Measurements from ENCODE around the gene TTLL13. TPM values are rescaled to one million over a fixed set of nuclear protein-coding genes. Genes with fewer than 3 reads are reported as not detected.
"Not testable (repeated sequence)": the region's sequence is repeated elsewhere in the genome, so short reads cannot be mapped to it uniquely, and the experiment has no call there.

TTLL13 gene
- total RNA-seq, 1 experiment from 2014 or later: not detected

DNA sequence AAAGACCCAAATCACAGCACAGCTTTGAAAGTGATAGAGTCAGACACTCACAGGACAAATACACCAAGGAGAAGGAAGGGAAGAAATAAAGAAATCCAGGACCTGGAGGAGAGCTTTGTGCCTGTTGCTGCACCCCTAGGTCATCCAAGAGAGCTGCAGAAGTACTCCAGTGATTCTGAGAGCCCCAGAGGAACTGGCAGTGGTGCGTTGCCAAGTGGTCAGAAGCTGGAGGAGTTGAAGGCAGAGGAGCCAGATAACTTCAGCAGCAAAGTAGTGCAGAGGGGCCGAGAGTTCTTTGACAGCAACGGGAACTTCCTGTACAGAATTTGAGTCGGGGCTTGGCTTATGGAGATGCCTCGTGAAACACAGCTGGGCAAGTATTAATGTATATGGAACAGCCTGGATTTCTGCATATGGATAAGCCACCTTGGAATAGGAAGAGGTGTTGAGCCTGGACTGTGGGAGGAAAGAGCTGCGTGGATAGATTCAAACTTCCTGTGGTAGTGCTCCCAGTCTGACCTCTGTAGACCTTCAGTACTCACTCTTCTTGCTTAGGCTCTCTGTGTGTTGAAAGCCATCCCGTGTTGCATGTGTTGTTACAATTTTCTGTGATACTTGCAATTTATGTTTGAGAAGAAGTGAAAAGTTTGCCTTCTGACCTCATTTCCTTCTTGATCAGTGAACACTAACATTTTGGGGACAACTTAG lies 22.3 kb downstream of the TTLL13 start:
- TF ChIP-seq, protein P1, sequence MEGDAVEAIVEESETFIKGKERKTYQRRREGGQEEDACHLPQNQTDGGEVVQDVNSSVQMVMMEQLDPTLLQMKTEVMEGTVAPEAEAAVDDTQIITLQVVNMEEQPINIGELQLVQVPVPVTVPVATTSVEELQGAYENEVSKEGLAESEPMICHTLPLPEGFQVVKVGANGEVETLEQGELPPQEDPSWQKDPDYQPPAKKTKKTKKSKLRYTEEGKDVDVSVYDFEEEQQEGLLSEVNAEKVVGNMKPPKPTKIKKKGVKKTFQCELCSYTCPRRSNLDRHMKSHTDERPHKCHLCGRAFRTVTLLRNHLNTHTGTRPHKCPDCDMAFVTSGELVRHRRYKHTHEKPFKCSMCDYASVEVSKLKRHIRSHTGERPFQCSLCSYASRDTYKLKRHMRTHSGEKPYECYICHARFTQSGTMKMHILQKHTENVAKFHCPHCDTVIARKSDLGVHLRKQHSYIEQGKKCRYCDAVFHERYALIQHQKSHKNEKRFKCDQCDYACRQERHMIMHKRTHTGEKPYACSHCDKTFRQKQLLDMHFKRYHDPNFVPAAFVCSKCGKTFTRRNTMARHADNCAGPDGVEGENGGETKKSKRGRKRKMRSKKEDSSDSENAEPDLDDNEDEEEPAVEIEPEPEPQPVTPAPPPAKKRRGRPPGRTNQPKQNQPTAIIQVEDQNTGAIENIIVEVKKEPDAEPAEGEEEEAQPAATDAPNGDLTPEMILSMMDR (conservative IDR thresholded peaks at IDR 0.05; ENCODE audit: low read depth, low read length): no peak
- no peak for TF ChIP-seq EZH2 (IDR thresholded peaks at IDR 0.05; ENCODE audit: borderline replicate concordance, low read depth, low read length, poor library complexity, severe bottlenecking)
- Histone ChIP-seq H3K9me3 (ENCODE audit: low read depth, low read length, poor library complexity, severe bottlenecking) (no peaks in the 10 kb centered on the region), H3K27ac (ENCODE audit: low read depth, low read length, poor library complexity, severe bottlenecking) (no peak overlapping the region), H3K36me3 (ENCODE audit: insufficient read depth, low read length, poor library complexity, severe bottlenecking) (peaks cover 56% of the 10 kb centered on the region), H3K4me1 (ENCODE audit: insufficient read depth, low read length, poor library complexity, severe bottlenecking) (peaks cover 15% of the 10 kb centered on the region), H3K4me3 (ENCODE audit: low read depth, low read length, poor library complexity, severe bottlenecking) (no peak overlapping the region), H3K27me3 (replicated peaks; ENCODE audit: insufficient read depth, low read depth, low read length, poor library complexity) (no peaks in the 10 kb centered on the region)
- no peak for DNase-seq (ENCODE audit: low spot score)
- TSS peak; percentile 10 for BruUV-seq (replicated peaks)
- intact Hi-C loops (cut with micrococcal nuclease; ENCODE audit: unreplicated experiment): no loop called here
- POLR2A ChIA-PET (ENCODE audit: low non-redundant PET): no interaction called here
- CTCF ChIA-PET: no interaction called here

GRCh38 chr15:90278467-90278866 lies 29.1 kb downstream of the TTLL13 start:
- DNase-seq (ENCODE audit: low spot score); H3K36me3 ChIP-seq (ENCODE audit: insufficient read depth, low read length, poor library complexity, severe bottlenecking); POLR2A ChIA-PET (ENCODE audit: low non-redundant PET); CTCF ChIA-PET; H3K27ac ChIP-seq (ENCODE audit: low read depth, low read length, poor library complexity, severe bottlenecking); BruUV-seq (replicated peaks); intact Hi-C loops (cut with micrococcal nuclease; ENCODE audit: unreplicated experiment); H3K4me3 ChIP-seq (ENCODE audit: low read depth, low read length, poor library complexity, severe bottlenecking); H3K4me1 ChIP-seq (ENCODE audit: insufficient read depth, low read length, poor library complexity, severe bottlenecking); H3K9me3 ChIP-seq (ENCODE audit: low read depth, low read length, poor library complexity, severe bottlenecking); H3K27me3 ChIP-seq (replicated peaks; ENCODE audit: insufficient read depth, low read depth, low read length, poor library complexity): not testable (repeated sequence)

DNA sequence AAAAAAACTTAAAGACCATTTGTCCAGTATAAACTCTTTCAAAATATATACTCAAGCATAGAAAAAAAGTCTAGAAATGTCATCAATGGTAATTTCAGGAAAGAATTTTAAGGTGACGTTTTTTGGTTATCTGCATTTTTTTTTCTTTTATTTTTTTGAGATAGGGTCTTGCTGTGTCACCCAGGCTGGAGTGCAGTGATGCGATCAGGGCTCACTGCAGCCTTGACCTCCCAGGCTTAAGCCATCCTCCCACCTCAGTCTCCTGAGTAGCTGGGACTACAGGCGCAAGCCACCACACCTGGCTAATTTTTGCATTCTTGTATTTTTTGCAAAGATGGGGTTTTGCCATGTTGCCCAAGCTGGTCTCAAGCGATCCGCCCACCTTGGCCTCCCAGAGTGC lies 31.4 kb downstream of the TTLL13 start:
- intact Hi-C loops (cut with micrococcal nuclease; ENCODE audit: unreplicated experiment); H3K36me3 ChIP-seq (ENCODE audit: insufficient read depth, low read length, poor library complexity, severe bottlenecking); H3K9me3 ChIP-seq (ENCODE audit: low read depth, low read length, poor library complexity, severe bottlenecking); H3K4me3 ChIP-seq (ENCODE audit: low read depth, low read length, poor library complexity, severe bottlenecking); H3K4me1 ChIP-seq (ENCODE audit: insufficient read depth, low read length, poor library complexity, severe bottlenecking); H3K27ac ChIP-seq (ENCODE audit: low read depth, low read length, poor library complexity, severe bottlenecking); POLR2A ChIA-PET (ENCODE audit: low non-redundant PET); DNase-seq (ENCODE audit: low spot score); H3K27me3 ChIP-seq (replicated peaks; ENCODE audit: insufficient read depth, low read depth, low read length, poor library complexity); CTCF ChIA-PET; BruUV-seq (replicated peaks): not testable (repeated sequence)

DNA sequence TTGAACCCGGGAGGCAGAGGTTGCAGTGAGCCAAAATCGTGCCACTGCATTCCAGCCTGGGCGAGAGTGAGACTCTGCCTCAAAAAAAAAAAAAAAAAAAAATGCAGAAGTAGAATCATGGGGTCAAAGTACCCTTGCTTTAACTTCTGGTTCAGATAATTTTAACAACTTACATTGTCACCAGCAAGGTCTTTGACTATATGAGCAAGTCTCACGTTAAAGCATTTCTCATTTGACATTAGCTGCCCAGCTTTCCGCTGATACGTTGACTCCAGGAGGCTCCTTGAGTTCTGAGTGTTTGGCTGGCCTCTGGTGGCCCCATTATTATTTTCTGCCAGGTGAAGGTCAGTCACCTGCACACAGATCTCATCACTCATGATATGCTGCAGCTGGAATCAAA lies 32.3 kb downstream of the TTLL13 start:
- intact Hi-C loops (cut with micrococcal nuclease; ENCODE audit: unreplicated experiment); CTCF ChIA-PET; H3K36me3 ChIP-seq (ENCODE audit: insufficient read depth, low read length, poor library complexity, severe bottlenecking); H3K27ac ChIP-seq (ENCODE audit: low read depth, low read length, poor library complexity, severe bottlenecking); BruUV-seq (replicated peaks); H3K4me1 ChIP-seq (ENCODE audit: insufficient read depth, low read length, poor library complexity, severe bottlenecking); DNase-seq (ENCODE audit: low spot score); H3K4me3 ChIP-seq (ENCODE audit: low read depth, low read length, poor library complexity, severe bottlenecking); POLR2A ChIA-PET (ENCODE audit: low non-redundant PET); H3K27me3 ChIP-seq (replicated peaks; ENCODE audit: insufficient read depth, low read depth, low read length, poor library complexity); H3K9me3 ChIP-seq (ENCODE audit: low read depth, low read length, poor library complexity, severe bottlenecking): not testable (repeated sequence)
